AML-193 (cell line): Measurements from ENCODE around the gene PTEN.

ENCODE experiments used
- DNase-seq, 2 experiments: peaks; one replicate each; lab custom pipeline; 2025; lab: John Stamatoyannopoulos, UW

The PTEN gene

GRCh38 chr10:87920538-87920937 lies 57.1 kb downstream of the PTEN start:
- no peak for DNase-seq

DNA sequence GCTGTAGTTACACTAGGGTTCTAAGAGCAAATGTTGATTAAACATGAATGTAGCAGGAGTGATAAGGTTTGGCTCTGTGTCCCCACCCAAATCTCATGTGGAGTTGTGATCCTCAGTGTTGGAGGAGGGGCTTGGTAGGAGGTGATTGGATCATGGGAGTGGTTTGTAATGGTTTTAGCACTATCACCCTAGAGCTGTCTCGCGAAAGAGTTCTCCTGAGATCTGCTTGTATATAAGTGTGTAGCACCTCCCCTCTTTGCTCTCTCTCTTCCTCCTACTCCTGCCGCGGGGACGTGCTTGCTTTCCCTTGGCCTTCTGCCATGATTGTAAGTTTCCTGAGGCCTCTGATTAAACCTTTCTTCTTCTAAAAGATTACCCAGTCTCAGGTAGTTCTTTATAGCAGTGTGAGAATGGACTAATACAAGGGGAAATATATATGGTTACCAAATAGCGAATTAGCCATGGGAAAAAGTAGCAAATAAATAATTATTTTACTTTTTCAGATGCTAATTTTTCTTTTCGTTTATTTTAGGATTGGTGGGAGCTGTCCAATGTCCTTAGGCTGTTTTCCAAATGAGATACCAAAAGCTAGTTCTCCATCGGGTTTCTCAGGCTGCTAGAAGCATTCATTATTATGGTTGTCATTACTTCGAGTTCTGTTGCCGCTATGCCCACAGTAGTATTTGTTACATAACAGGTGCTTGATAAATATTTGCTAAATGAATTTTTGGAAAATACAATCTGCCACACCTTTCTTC lies 58.7 kb downstream of the PTEN start:
- DNase-seq, result no peak

DNA sequence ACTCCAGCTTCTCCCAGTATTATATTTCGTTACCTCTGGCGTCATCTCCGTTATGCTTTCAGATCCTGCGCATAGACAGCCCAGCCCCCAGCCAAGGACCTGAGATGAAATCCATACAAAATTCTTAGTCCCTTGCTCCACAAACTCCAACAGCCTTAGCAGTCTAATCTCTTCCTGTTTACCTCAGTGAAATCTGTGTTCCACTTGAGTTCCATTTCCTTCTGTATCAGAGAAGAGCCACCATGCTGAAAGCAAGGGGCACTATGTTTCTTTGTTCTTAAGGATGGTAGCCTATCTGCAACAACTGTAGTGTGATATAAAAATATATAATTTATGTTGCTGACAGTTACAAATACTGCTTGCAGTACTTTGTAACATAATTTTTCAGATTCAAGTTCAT lies 59.8 kb downstream of the PTEN start:
- no peak for DNase-seq

- no peak for DNase-seq
Observed at GRCh38 chr10:87925570-87925969, 62.1 kb downstream of the PTEN start.

DNA sequence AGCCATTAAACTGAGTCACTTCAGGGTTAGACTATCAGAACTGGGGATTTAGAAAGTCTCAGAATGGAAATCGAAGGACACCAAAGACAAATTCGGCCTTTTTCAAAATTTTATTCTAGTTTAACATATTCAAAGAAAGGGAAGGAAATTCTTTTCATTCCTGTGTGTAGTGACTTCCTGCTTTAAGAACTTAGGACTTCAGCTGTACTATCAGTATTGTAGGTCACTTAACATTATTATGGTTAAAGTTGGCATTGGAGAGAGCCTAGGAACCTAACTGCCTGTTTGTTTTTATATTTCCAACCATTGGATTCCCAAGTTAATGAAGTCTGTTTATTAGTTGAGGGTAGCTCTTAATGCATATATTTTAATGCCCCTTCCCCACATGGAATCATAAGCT lies 63.7 kb downstream of the PTEN start:
- DNase-seq, result no peak

DNA sequence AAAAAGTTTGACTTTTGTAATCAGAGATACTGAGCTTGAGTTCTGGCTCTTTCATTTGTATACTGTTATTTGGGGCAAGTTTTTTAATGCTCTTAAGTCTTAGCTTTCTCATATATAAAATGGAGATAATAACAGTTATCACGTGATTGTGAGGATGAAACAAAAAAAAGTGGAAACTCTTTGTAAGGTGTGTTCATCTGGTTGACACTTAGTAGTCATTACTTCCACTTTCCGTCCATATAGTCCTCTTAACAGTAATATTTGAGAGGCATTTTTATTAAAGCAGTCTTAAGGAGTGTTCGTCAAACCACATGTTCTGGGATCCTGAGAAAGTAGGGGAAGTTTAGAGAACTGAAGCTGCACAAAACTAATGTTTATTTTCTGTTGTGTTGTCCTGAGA lies 65.6 kb downstream of the PTEN start:
- no peak for DNase-seq

DNA sequence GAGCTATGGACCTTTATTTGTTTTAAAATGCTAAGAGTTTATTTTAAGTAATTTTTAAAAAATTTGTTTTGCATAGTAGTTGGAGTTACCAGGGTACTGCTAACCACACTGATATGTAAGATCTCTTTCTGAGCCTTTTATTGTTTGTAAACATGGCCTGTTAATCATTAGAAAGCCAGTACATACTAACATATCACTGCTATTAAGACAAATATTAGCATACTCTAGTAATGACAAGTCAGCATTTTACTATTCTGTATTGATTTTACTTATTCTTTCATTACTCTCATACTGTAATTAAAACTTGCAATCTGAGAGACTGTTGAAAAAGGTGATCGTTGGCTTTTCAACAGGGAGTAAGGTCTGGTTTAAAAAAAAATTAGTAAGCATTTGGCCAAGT lies 66.7 kb downstream of the PTEN start:
- no peak for DNase-seq

DNA sequence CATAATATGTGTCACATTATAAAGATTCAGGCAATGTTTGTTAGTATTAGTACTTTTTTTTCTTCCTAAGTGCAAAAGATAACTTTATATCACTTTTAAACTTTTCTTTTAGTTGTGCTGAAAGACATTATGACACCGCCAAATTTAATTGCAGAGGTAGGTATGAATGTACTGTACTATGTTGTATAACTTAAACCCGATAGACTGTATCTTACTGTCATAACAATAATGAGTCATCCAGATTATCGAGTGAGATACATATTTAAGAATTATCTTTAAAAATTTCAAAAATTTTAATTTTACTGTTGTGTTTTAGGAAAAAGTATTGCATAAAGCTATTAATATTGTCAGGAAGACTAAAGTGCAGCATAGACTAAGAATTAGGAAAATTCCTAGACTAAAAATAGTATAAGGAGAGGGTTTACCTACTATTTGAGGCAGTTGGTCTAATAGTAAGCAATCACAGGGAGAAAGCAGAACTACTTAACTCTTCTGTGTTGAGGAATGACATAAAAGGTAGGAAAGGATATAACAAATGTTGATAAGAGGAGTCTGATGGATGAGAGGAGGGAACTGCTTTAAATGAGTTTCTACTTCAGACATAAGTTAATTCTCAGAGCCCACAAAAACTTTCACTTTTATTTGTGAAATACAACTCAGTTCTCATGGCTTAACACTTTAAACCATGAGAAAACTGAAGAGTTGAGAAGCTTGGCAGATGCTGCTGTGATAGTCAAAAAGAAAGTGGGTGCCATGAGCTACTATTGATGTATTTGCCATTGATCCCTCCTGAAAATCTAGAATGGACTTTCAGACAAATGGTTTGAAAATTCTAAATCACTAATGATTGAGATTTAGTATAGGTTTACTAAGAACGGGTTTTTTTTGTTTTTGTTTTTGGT lies 67.8 kb downstream of the PTEN start:
- no peak for DNase-seq

GRCh38 chr10:87931836-87932230 lies 68.4 kb downstream of the PTEN start:
- DNase-seq, result no peak

DNA sequence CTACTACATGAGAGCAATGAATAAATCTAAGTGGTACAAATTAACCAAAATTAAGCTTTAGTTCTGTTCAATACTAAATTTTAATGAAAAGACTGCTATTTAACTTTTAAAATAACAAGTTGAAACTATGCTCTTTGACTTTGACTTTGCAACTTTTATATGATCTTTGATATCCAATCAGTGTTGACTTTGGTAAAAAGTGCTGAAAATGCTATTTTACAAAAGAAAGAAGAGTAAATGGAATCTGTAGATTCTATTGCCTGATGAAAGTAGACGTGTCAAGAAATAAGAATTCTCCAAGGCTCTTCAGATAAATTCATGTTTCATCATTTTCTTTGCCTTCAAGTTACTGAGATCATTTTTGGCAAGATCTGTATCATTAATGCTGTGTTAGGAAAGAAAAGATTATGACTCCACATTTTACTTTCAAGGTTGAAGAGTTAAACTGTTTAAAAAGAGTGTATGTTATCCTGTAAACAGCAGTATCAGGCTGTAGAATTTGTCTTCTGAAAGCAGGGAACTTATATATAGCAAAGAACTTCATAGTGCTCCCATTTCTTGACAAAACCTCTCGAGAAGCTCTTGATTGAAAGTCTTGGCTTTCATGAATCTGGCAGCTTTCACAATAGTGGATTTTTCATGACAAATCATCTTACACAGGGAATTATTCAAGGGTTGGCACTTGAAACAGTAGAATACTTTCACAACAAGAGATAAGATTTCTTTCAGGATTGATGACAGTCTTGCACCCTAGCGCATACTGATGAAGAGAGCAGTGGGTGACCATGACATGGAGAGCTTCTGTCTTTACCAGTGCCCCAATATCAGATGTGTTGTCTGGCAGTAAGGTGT lies 72.1 kb downstream of the PTEN start:
- no peak for DNase-seq

DNA sequence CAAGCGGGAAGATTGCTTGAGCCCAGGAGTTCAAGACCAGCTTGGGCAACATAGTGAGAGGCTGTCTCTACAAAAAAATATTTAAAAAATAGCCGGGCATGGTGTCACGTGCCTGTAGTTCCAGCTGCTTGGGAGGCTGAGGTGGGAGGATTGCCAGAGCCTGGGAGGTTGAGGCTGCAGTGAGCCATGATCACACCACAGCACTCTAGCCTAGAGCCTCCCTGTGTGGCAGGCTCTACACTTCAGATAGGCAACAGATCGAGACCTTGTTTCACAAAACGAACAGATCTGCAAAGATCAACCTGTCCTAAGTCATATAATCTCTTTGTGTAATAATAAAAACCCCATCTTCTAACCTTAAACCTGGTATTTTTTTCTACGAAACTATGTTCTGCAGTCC lies 76.8 kb downstream of the PTEN start:
- DNase-seq, result no peak

DNA sequence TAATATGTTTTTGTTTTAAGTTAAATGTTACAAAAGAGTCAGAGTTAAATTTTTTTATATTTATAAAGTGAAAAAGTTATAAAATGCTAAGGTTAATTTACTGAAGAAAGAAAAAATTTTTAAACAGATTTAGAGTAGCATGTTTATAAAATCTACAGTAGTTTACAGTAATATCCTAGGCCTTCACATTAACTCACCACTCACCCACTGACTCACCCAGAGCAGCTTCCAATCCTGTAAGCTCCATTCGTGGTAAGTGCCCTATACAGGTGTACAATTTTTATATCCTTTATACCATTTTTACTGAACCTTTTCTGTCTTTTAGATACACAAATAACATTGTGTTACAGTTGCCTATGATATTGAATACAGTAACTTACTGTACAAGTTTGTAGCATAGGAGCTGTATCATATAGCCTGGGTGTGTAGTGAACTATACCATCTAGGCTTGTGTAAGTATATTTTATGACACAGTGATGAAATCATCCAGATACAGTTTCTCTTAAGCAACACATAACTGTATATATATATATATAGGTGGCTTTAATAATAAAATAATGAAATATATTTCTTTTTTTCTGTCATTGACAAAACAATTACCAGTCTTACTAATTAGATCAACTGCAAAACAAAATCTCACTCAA lies 79.6 kb downstream of the PTEN start:
- peak in 1 of 2 experiments; percentile 8 for DNase-seq

- DNase-seq, result no peak
Observed at GRCh38 chr10:87945984-87946383, 82.6 kb downstream of the PTEN start.

DNA sequence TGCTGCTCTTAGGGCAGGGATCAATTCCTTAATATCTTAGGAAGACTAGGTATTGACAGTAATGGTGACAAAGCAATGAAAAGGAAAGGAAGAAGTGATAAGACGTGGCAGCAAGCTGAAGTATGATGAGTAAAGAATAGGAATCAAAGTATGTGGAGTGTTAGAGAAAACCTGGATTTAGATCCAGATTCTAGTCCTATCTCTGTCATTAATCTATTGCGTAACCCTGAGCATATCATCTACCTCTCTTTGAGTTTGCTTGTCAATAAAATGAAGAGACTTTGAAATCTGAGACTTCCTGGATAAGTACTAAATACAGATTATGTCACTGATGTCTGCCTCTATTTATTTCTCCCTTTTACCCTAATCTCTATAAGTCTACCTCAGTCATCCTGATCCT lies 89.2 kb downstream of the PTEN start:
- no peak for DNase-seq

- DNase-seq, result no peak
Observed at GRCh38 chr10:87956055-87956454, 92.6 kb downstream of the PTEN start.

DNA sequence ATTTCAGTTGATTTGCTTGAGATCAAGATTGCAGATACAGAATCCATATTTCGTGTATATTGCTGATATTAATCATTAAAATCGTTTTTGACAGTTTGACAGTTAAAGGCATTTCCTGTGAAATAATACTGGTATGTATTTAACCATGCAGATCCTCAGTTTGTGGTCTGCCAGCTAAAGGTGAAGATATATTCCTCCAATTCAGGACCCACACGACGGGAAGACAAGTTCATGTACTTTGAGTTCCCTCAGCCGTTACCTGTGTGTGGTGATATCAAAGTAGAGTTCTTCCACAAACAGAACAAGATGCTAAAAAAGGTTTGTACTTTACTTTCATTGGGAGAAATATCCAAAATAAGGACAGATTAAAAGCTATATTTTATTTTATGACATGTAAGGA lies 94.3 kb downstream of the PTEN start:
- no peak for DNase-seq

DNA sequence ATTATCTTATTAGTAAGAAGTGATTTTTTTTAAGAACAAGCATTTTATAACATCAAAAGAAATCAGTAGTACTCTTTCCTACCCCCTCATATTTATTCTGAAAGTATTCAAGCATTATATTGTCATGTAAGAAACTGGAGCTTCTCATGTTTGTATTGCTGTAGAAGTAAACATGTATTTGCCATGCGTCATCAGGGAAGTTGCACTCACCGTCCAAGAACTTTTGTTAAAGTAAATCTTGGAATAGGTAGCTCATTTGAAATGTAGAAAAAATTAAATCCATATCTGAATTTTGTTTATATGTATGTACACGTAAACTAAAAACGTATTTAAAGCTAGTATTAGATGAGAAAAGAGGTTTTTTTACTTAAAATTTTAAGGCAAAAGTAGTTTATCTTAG lies 96.8 kb downstream of the PTEN start:
- DNase-seq, result no peak

DNA sequence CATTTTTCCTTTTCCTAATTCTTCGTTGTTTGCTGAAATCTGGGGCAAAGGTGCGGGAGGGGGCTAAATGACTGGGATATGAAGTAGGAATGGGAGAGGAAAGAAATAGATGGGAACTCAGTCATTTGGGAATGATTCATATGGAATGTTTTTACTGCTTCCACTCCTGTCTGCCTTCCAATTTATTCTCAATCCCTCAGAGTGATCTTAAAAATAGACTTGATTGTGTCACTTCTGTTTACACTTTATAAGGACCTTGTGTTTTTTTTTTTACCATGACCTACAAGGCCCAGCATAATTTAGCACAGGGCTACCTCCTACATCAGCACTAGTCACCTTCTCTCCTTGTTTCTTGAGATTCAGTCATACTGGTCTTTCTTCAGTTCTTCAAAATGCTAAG lies 97.9 kb downstream of the PTEN start:
- no peak for DNase-seq

DNA sequence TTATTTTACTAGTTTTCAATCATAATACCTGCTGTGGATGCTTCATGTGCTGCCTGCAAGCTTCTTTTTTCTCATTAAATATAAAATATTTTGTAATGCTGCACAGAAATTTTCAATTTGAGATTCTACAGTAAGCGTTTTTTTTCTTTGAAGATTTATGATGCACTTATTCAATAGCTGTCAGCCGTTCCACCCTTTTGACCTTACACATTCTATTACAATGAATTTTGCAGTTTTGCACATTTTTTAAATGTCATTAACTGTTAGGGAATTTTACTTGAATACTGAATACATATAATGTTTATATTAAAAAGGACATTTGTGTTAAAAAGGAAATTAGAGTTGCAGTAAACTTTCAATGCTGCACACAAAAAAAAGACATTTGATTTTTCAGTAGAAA lies 103.0 kb downstream of the PTEN start:
- DNase-seq, result no peak

- no peak for DNase-seq
Observed at GRCh38 chr10:87973635-87974034, 110.2 kb downstream of the PTEN start.

- no peak for DNase-seq
Observed at GRCh38 chr10:87974130-87974529, 110.7 kb downstream of the PTEN start.

DNA sequence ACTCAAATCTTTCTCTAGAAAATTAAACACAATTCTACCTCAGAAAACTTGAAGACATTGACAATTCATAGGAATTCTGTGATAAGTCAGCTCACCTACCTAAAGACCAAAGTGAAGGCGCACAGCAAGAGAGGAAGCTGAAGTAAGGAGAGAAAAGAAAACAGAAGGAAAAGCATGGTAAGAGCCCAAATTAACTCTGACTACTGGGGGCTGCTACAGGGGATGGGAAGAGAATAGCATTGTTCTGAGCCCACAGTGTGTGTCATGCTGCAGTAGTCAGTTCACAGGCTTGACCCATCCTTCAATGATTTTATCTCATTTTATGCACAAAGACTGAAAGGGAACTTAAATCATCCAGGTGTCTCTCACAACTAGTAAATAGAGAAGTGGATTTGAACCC lies 111.3 kb downstream of the PTEN start:
- DNase-seq, result no peak
